ENCODE results near the gene KRTCAP2.

KRTCAP2 gene

GRCh38 chr1:155127967-155128754 is 44.9 kb downstream of the KRTCAP2 start:
- no peak for TF ChIP-seq JUND (IDR thresholded peaks at IDR 0.05; ENCODE audit: low read depth)
- in situ Hi-C loops (cut with HindIII; ENCODE audit: low pct_unique_long_range_greater_than_20kb, low sequenced_read_pairs) = no loop called here
- no peak for DNase-seq (ENCODE audit: low read depth in 1 of 2, low spot score in 1 of 2)

DNA sequence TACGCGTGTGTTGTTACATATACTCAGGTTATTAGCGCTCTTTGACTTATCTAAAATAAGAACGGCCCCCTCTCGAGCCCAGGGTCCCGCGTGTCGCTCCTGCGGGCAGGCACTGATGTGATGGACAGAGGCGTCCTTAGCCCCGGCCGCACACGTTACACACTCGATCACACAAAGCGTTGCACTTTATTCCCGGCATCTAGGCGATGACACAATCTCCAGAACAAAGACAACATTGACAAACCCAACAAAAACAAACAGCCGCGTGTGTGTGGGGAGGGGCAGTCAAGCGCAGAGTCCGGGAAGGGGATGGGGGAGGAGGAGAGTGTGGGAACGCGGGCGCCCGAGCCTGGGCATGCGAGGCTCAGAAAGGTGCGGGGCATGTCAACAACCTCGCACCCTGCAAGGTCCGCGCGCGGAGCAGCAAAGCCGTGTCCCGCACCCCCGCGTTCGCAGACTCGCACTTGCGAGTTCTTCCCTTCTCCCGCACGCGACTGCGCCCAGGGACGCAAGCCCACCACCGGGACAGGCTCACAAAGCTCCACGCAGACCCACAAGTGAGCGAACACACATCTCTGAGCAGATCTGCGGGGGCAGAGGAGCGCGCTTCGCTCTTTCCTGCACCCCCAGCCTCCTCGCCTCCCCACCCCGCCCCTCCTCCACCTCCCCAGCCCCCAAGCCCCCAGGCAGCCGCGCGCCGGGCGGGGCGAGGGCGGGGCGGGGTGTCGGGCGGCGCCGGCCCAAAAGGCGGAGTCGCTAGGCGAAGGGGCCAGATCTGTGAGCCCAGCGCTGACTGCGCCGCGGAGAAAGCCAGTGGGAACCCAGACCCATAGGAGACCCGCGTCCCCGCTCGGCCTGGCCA is 45.8 kb downstream of the KRTCAP2 start, which contains the start of gene EFNA1:
EFNA1 (plus strand) TSS at position 772 of the 862 bp plus-strand sequence. CDS start 102 bp downstream, outside the sequence.
- no peak for TF ChIP-seq JUND (IDR thresholded peaks at IDR 0.05; ENCODE audit: low read depth)
- DNase-seq (ENCODE audit: low read depth in 1 of 2, low spot score in 1 of 2) = peak; percentile 46 to 95
- in situ Hi-C loops (cut with HindIII; ENCODE audit: low pct_unique_long_range_greater_than_20kb, low sequenced_read_pairs) = no loop called here

DNA sequence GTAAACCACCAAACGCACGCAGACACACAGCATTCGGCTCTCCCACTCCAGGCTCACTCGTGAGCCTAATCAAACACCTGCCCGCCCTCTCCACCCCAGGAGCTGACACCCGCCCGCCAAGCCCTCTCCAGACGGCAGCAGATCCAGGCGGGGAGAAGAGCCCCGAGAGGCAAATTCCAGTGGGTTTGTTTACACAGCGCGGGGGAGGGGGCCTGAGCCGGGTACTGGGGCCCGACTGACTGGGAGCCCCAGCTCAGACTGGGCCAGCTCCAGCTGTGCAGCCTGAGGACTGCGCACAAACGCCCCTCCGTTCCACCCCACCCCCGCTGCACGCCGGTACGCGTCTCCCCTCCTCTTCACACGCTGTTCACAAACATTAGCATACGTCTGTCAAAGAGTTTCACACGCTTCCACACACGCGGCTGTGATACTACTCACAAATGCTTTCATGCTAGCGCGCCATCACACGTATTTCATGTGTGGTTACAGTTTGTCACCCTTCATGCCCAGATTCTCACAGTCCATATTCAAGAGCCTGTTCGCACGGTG is 46.5 kb downstream of the KRTCAP2 start:
- in situ Hi-C loops (cut with HindIII; ENCODE audit: low pct_unique_long_range_greater_than_20kb, low sequenced_read_pairs) = no loop called here
- no peak for TF ChIP-seq JUND (IDR thresholded peaks at IDR 0.05; ENCODE audit: low read depth)
- peak in 1 of 2 experiments; percentile 82 for DNase-seq (ENCODE audit: low read depth in 1 of 2, low spot score in 1 of 2)

DNA sequence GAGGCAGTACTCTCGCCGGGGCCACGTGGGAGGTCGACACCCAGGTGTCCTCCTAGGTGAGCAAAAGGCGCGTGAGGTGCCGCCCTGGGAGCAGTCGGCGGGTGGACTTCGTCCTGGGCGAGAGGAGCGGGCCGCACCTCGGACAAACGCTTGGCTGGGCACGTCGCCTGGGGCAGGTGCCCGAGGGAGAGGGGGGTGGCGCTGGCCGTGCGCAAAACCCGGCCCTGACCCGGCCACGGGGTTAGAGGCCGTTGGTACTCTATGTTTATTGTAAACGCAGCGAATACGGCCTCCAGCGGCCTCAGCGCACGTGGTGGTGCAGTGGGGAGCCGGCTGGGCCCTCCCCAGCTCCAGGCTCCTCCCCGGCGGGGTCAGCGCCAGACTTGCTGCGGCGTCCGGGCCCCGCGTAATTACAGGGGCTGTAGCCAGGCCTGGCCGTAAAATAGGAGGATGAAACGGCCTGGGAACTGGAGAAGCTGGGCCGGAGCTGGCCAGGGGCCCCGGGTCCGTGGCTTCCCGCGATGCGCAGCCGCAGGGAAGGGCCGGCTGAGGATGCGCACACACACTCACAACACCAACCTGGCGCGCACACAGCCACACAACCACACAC is 47.1 kb downstream of the KRTCAP2 start:
- in situ Hi-C loops (cut with HindIII; ENCODE audit: low pct_unique_long_range_greater_than_20kb, low sequenced_read_pairs) = no loop called here
- TF ChIP-seq JUND (IDR thresholded peaks at IDR 0.05; ENCODE audit: low read depth) = no peak
- peak; percentile 41 to 75 for DNase-seq (ENCODE audit: low read depth in 1 of 2, low spot score in 1 of 2)

GRCh38 chr1:155125511-155125945 is 47.6 kb downstream of the KRTCAP2 start:
- peak in 1 of 2 experiments; percentile 37 for DNase-seq (ENCODE audit: low read depth in 1 of 2, low spot score in 1 of 2)
- in situ Hi-C loops (cut with HindIII; ENCODE audit: low pct_unique_long_range_greater_than_20kb, low sequenced_read_pairs) = no loop called here
- no peak for TF ChIP-seq JUND (IDR thresholded peaks at IDR 0.05; ENCODE audit: low read depth)

GRCh38 chr1:155124503-155125463 is 48.3 kb downstream of the KRTCAP2 start:
- in situ Hi-C loops (cut with HindIII; ENCODE audit: low pct_unique_long_range_greater_than_20kb, low sequenced_read_pairs) = no loop called here
- no peak for TF ChIP-seq JUND (IDR thresholded peaks at IDR 0.05; ENCODE audit: low read depth)
- DNase-seq (ENCODE audit: low read depth in 1 of 2, low spot score in 1 of 2) = peak in 1 of 2 experiments; percentile 81

DNA sequence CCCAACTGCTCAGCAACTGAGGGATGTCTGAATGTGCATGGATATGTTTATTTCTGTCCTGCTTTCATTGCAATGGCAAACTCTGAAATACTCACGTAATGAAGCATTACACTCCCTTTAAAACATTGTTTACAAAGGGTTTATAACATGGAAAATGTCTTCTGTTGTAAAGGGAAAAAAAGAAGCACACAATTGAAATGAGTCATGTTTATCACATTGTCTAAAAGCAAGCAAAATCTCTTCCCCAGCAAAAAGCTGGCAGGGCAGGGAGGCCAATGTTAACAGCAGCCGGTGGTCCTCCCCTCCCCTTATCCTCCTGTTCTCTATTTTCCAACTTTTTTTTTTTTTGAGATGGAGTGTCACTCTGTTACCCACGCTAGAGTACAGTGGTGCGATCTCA is 49.3 kb downstream of the KRTCAP2 start:
- in situ Hi-C loops (cut with HindIII; ENCODE audit: low pct_unique_long_range_greater_than_20kb, low sequenced_read_pairs) = no loop called here
- no peak for DNase-seq (ENCODE audit: low read depth in 1 of 2, low spot score in 1 of 2)
- no peak for TF ChIP-seq JUND (IDR thresholded peaks at IDR 0.05; ENCODE audit: low read depth)

- in situ Hi-C loops (cut with HindIII; ENCODE audit: low pct_unique_long_range_greater_than_20kb, low sequenced_read_pairs) = no loop called here
- no peak for TF ChIP-seq JUND (IDR thresholded peaks at IDR 0.05; ENCODE audit: low read depth)
- DNase-seq (ENCODE audit: low read depth in 1 of 2, low spot score in 1 of 2) = no peak
Observed at GRCh38 chr1:155122308-155122707, 50.8 kb downstream of the KRTCAP2 start.

DNA sequence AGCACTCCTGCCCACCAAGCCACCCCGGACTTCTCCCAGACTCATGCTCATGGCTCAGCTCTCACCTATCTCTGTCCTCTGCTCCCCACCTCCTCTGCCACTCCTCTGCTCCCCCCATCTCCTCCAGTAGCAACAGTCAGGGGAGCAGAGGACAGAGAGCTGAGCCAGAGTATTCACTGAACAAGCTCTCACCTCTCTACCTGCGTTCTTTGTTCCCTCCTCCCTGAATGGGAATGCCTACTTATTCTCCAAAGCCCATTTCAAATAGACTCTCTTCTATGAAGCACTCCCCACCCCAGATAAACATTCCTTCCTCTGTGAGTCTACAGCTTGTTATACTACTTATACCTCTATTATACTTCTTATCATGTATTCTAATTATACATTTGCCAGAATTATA is 51.9 kb downstream of the KRTCAP2 start:
- in situ Hi-C loops (cut with HindIII; ENCODE audit: low pct_unique_long_range_greater_than_20kb, low sequenced_read_pairs) = no loop called here
- no peak for TF ChIP-seq JUND (IDR thresholded peaks at IDR 0.05; ENCODE audit: low read depth)
- DNase-seq (ENCODE audit: low read depth in 1 of 2, low spot score in 1 of 2) = no peak

DNA sequence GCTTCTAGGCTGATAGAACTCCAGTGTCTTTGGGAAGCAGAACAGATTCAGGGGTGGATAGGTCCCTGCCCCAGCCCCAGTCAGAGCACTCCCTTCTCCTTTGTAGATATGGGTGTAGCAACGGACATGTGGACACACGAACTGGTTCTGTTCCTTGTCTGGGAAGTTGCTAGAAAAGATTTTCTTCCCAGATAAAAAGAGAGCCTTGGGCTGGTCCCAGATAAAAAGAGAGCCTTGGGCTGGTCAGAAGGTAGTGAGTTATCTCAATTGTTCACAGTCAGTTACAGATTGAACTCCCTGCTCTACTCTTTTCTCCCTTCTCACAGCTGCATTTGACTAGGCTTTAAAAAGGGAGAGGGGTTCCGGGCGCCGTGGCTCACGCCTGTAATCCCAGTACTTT is 52.9 kb downstream of the KRTCAP2 start:
- peak in 1 of 2 experiments; percentile 58 for DNase-seq (ENCODE audit: low read depth in 1 of 2, low spot score in 1 of 2)
- in situ Hi-C loops (cut with HindIII; ENCODE audit: low pct_unique_long_range_greater_than_20kb, low sequenced_read_pairs) = no loop called here
- TF ChIP-seq JUND (IDR thresholded peaks at IDR 0.05; ENCODE audit: low read depth) = no peak

Measured in T47D (cell line).